SK-N-SH treated with all-trans-retinoic acid at 6 μM for 48 hours (cell line): ENCODE measurements around the gene DMD.

Experiments
- ATAC-seq: fragments of 200-7000 bp; cut with Tn5 transposase; 3 replicates; pipeline ENCODE4 v1.9.1; 2020; ENCODE audit warnings: mild to moderate bottlenecking, moderate library complexity
- ARNTL ChIP-seq: fragments of 450-650 bp; formaldehyde crosslinking; IDR thresholded peaks from 2 replicates; pipeline ENCODE4 v1.5.0; 2020; ENCODE audit warnings: low read depth, mild to moderate bottlenecking, moderate library complexity, borderline replicate concordance
- BACH2 ChIP-seq: fragments of 250-450 bp; sonication (Bioruptor Pico); IDR thresholded peaks from 2 replicates; pipeline ENCODE4 v1.9.0; 2021; ENCODE audit warnings: mild to moderate bottlenecking, borderline replicate concordance
- CSRNP3 ChIP-seq: fragments of 250-450 bp; sonication (Bioruptor Pico); IDR thresholded peaks from 2 replicates; pipeline ENCODE4 v1.5.1; 2021; ENCODE audit warnings: mild to moderate bottlenecking, moderate library complexity
- ESRRG ChIP-seq: fragments of 250-450 bp; sonication (Bioruptor Pico); IDR thresholded peaks from 2 replicates; pipeline ENCODE4 v1.6.1; 2021; ENCODE audit warnings: mild to moderate bottlenecking
- GLIS3 ChIP-seq: fragments of 250-450 bp; sonication (Bioruptor Pico); IDR thresholded peaks from 2 replicates; pipeline ENCODE4 v1.5.0; 2020; ENCODE audit warnings: mild to moderate bottlenecking, moderate library complexity
- ISL1 ChIP-seq: fragments of 250-450 bp; sonication (Bioruptor Pico); IDR thresholded peaks from 2 replicates; pipeline ENCODE4 v2.1.2; 2022; ENCODE audit warnings: mild to moderate bottlenecking, moderate library complexity
- RARB ChIP-seq: fragments of 250-450 bp; sonication (Bioruptor Pico); IDR thresholded peaks from 2 replicates; pipeline ENCODE4 v1.8.0; 2021; ENCODE audit warnings: mild to moderate bottlenecking, moderate library complexity
- SNAI2 ChIP-seq: fragments of 250-450 bp; sonication (Bioruptor Pico); IDR thresholded peaks from 2 replicates; pipeline ENCODE4 v1.5.0; 2020; ENCODE audit warnings: mild to moderate bottlenecking, moderate library complexity
- TOX ChIP-seq: fragments of 250-450 bp; sonication (Bioruptor Pico); IDR thresholded peaks from 2 replicates; pipeline ENCODE4 v1.8.0; 2021; ENCODE audit warnings: mild to moderate bottlenecking, moderate library complexity, borderline replicate concordance
- ZC3H10 ChIP-seq: fragments of 250-450 bp; sonication (Bioruptor Pico); IDR thresholded peaks from 2 replicates; pipeline ENCODE4 v1.5.1; 2021; ENCODE audit warnings: mild to moderate bottlenecking, moderate library complexity
- ZFP3 ChIP-seq: fragments of 250-450 bp; sonication (Bioruptor Pico); IDR thresholded peaks from 2 replicates; pipeline ENCODE4 v1.5.0; 2020; ENCODE audit warnings: mild to moderate bottlenecking, moderate library complexity
- ZNF565 ChIP-seq: fragments of 450-650 bp; formaldehyde crosslinking; conservative IDR thresholded peaks from 2 replicates; pipeline ENCODE4 v1.5.0; 2020; ENCODE audit warnings: low read depth, mild to moderate bottlenecking, moderate library complexity
- ZNF70 ChIP-seq: fragments of 450-650 bp; formaldehyde crosslinking; IDR thresholded peaks from 2 replicates; pipeline ENCODE4 v1.5.0; 2020; ENCODE audit warnings: mild to moderate bottlenecking, moderate library complexity
- ZNF8 ChIP-seq: fragments of 450-650 bp; formaldehyde crosslinking; IDR thresholded peaks from 2 replicates; pipeline ENCODE4 v1.5.0; 2020; ENCODE audit warnings: mild to moderate bottlenecking, moderate library complexity
- TF ChIP-seq, protein P1 (sequence below): fragments of 250-450 bp; sonication (Bioruptor Pico); IDR thresholded peaks from 2 replicates; pipeline ENCODE4 v1.5.0; 2020; ENCODE audit warnings: mild to moderate bottlenecking, moderate library complexity
- TF ChIP-seq, protein P2 (sequence below): fragments of 250-450 bp; sonication (Bioruptor Pico); IDR thresholded peaks from 2 replicates; pipeline ENCODE4 v1.5.1; 2020; ENCODE audit warnings: low read depth, mild to moderate bottlenecking, moderate library complexity
- TF ChIP-seq, protein P3 (sequence below): fragments of 250-450 bp; sonication (Bioruptor Pico); IDR thresholded peaks from 2 replicates; pipeline ENCODE4 v1.8.0; 2020; ENCODE audit warnings: mild to moderate bottlenecking, moderate library complexity, borderline replicate concordance
- TF ChIP-seq, protein P4 (sequence below): fragments of 250-450 bp; sonication (Bioruptor Pico); IDR thresholded peaks from 2 replicates; pipeline ENCODE4 v1.8.0; 2021; ENCODE audit warnings: low read depth, mild to moderate bottlenecking, moderate library complexity, borderline replicate concordance

The DMD gene

GRCh38 chrX:31449081-31449480 lies 1762.3 kb downstream of the DMD start:
- TF ChIP-seq BACH2, result no peak
- TF ChIP-seq ZC3H10 (CRISPR knock-in tag), result no peak
- no peak for TF ChIP-seq ESRRG
- TF ChIP-seq ARNTL, result no peak
- ATAC-seq, result no peak

- no peak for ATAC-seq
- TF ChIP-seq, protein P1, sequence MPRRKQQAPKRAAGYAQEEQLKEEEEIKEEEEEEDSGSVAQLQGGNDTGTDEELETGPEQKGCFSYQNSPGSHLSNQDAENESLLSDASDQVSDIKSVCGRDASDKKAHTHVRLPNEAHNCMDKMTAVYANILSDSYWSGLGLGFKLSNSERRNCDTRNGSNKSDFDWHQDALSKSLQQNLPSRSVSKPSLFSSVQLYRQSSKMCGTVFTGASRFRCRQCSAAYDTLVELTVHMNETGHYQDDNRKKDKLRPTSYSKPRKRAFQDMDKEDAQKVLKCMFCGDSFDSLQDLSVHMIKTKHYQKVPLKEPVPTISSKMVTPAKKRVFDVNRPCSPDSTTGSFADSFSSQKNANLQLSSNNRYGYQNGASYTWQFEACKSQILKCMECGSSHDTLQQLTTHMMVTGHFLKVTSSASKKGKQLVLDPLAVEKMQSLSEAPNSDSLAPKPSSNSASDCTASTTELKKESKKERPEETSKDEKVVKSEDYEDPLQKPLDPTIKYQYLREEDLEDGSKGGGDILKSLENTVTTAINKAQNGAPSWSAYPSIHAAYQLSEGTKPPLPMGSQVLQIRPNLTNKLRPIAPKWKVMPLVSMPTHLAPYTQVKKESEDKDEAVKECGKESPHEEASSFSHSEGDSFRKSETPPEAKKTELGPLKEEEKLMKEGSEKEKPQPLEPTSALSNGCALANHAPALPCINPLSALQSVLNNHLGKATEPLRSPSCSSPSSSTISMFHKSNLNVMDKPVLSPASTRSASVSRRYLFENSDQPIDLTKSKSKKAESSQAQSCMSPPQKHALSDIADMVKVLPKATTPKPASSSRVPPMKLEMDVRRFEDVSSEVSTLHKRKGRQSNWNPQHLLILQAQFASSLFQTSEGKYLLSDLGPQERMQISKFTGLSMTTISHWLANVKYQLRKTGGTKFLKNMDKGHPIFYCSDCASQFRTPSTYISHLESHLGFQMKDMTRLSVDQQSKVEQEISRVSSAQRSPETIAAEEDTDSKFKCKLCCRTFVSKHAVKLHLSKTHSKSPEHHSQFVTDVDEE (CRISPR knock-in tag), result no peak
- TF ChIP-seq, protein P2, sequence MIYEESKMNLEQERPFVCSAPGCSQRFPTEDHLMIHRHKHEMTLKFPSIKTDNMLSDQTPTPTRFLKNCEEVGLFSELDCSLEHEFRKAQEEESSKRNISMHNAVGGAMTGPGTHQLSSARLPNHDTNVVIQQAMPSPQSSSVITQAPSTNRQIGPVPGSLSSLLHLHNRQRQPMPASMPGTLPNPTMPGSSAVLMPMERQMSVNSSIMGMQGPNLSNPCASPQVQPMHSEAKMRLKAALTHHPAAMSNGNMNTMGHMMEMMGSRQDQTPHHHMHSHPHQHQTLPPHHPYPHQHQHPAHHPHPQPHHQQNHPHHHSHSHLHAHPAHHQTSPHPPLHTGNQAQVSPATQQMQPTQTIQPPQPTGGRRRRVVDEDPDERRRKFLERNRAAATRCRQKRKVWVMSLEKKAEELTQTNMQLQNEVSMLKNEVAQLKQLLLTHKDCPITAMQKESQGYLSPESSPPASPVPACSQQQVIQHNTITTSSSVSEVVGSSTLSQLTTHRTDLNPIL (CRISPR knock-in tag), result no peak
- TF ChIP-seq ZNF565 (no peak), ZFP3 (CRISPR knock-in tag) (no peak), GLIS3 (no peak)
- TF ChIP-seq, all 23 proteins: peak for 0
These were observed 1765.8 kb downstream of the DMD start for GRCh38 chrX:31445542-31445941.

DNA sequence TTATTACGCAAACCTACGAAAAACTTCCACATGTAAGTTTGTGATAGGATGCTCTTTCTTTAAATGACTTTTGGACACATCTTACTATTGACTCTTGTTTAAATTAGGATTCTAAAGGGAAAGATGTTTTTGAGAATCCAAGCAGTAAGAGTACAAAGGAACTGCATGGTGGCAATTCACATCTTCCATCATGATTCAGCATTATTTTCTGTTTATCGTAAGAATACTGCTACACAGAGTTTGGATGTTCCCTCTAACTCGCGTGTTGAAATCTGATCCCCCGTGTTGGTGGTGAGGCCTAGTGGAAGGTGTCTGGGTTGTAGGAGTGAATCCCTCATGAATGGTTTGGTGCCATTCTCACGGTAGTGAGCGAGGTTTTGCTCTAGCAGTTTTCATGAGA lies 1767.7 kb downstream of the DMD start:
- ATAC-seq, result no peak
- TF ChIP-seq ZNF8 (CRISPR knock-in tag) (no peak), TOX (CRISPR knock-in tag) (no peak), ZNF565 (no peak), GLIS3 (no peak), CSRNP3 (CRISPR knock-in tag) (no peak), ARNTL (no peak), ESRRG (no peak), RARB (no peak), SNAI2 (no peak)
- TF ChIP-seq, protein P1 (CRISPR knock-in tag), result no peak
- TF ChIP-seq, protein P3, sequence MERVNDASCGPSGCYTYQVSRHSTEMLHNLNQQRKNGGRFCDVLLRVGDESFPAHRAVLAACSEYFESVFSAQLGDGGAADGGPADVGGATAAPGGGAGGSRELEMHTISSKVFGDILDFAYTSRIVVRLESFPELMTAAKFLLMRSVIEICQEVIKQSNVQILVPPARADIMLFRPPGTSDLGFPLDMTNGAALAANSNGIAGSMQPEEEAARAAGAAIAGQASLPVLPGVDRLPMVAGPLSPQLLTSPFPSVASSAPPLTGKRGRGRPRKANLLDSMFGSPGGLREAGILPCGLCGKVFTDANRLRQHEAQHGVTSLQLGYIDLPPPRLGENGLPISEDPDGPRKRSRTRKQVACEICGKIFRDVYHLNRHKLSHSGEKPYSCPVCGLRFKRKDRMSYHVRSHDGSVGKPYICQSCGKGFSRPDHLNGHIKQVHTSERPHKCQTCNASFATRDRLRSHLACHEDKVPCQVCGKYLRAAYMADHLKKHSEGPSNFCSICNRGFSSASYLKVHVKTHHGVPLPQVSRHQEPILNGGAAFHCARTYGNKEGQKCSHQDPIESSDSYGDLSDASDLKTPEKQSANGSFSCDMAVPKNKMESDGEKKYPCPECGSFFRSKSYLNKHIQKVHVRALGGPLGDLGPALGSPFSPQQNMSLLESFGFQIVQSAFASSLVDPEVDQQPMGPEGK, result no peak
- TF ChIP-seq, protein P4, sequence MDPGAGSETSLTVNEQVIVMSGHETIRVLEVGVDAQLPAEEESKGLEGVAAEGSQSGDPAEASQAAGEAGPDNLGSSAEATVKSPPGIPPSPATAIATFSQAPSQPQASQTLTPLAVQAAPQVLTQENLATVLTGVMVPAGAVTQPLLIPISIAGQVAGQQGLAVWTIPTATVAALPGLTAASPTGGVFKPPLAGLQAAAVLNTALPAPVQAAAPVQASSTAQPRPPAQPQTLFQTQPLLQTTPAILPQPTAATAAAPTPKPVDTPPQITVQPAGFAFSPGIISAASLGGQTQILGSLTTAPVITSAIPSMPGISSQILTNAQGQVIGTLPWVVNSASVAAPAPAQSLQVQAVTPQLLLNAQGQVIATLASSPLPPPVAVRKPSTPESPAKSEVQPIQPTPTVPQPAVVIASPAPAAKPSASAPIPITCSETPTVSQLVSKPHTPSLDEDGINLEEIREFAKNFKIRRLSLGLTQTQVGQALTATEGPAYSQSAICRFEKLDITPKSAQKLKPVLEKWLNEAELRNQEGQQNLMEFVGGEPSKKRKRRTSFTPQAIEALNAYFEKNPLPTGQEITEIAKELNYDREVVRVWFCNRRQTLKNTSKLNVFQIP (CRISPR knock-in tag), result no peak

GRCh38 chrX:31440546-31440945 lies 1770.8 kb downstream of the DMD start:
- no peak for ATAC-seq
- TF ChIP-seq ZC3H10 (CRISPR knock-in tag), result no peak
- no peak for TF ChIP-seq ISL1
- TF ChIP-seq, protein P3, result no peak
- TF ChIP-seq CSRNP3 (CRISPR knock-in tag), result no peak
- no peak for TF ChIP-seq ZNF8 (CRISPR knock-in tag)
- no peak for TF ChIP-seq ZNF70 (CRISPR knock-in tag)
- no peak for TF ChIP-seq RARB
- TF ChIP-seq SNAI2, result no peak
- TF ChIP-seq, protein P4 (CRISPR knock-in tag), result no peak
